HCT116 (cell line): ENCODE data around the gene CEACAM5.
A peak's percentile ranks its signal among the peaks of the same experiment; 100 is the strongest.

Experiments used
- CTCF ChIP-seq, 3 experiments: fragments of 200-600 bp in 1 of 3; sonication (generic) in 1 of 3; IDR thresholded peaks in 2 of 3; conservative IDR thresholded peaks in 1 of 3; 2 replicates each; pipeline ENCODE4 v1.5.1; 2012 to 2017; ENCODE audit warnings: low read depth in 2 of 3, low read length in 2 of 3, antibody characterized with exemption in 1 of 3, borderline replicate concordance in 1 of 3, control low read depth in 1 of 3, mild to moderate bottlenecking in 1 of 3, mixed read lengths in 1 of 3, mixed run types in 1 of 3, moderate library complexity in 1 of 3; ENCODE audit not compliant: insufficient read depth in 1 of 3
- EZH2 ChIP-seq: fragments of 200-600 bp; sonication (generic); IDR thresholded peaks from 2 replicates; pipeline ENCODE4 v1.6.1; 2017; ENCODE audit warnings: antibody characterized with exemption, mixed run types
- POLR2A ChIP-seq: IDR thresholded peaks from 2 replicates; pipeline ENCODE4 v1.7.0; 2011; ENCODE audit warnings: borderline replicate concordance; ENCODE audit not compliant: insufficient read depth, insufficient read length; ENCODE audit errors: extremely low read depth
- POLR2AphosphoS5 ChIP-seq: IDR thresholded peaks from 2 replicates; pipeline ENCODE4 v1.6.1; 2011; ENCODE audit warnings: mild to moderate bottlenecking, low read depth, low read length, moderate library complexity
- RAD21 ChIP-seq: IDR thresholded peaks from 2 replicates; pipeline ENCODE4 v1.6.1; 2012; ENCODE audit warnings: low read depth, mild to moderate bottlenecking
- TCF7L2 ChIP-seq: IDR thresholded peaks from 2 replicates; pipeline ENCODE4 v1.7.0; 2011; ENCODE audit warnings: borderline replicate concordance, inconsistent platforms; ENCODE audit not compliant: insufficient read depth, insufficient read length; ENCODE audit errors: extremely low read depth

- peak; percentile 50 to 86 (median 85) for TF ChIP-seq CTCF (IDR thresholded peaks at IDR 0.05 in 2 of 3, conservative IDR thresholded peaks at IDR 0.05 in 1 of 3; ENCODE audit: borderline replicate concordance in 1 of 3, insufficient read depth in 1 of 3, low read depth in 2 of 3, low read length in 2 of 3)
- TF ChIP-seq POLR2AphosphoS5, result no peak
- TF ChIP-seq TCF7L2, result no peak
- TF ChIP-seq EZH2, result no peak
- TF ChIP-seq RAD21, result no peak
- TF ChIP-seq POLR2A, result no peak
These were observed 45.6 kb downstream of the CEACAM5 start for GRCh38 chr19:41753936-41754529.
